WTC11 (cell line): ENCODE data around the gene NELL2.

Source experiments
- ATF1 ChIP-seq: sonication (generic); formaldehyde crosslinking; IDR thresholded peaks from 2 replicates; pipeline ENCODE4 v1.8.1; 2023; ENCODE audit warnings: mild to moderate bottlenecking, moderate library complexity, missing genetic modification reagents
- CTCF ChIP-seq: fragments of 200-600 bp; IDR thresholded peaks from 2 replicates; pipeline ENCODE4 v1.8.0; 2022; ENCODE audit warnings: antibody characterized with exemption
- ETV6 ChIP-seq: sonication (generic); formaldehyde crosslinking; IDR thresholded peaks from 2 replicates; pipeline ENCODE4 v1.8.1; 2022; ENCODE audit warnings: mild to moderate bottlenecking, missing genetic modification reagents
- ZNF138 ChIP-seq: sonication (generic); formaldehyde crosslinking; conservative IDR thresholded peaks from 2 replicates; pipeline ENCODE4 v1.8.1; 2022; ENCODE audit warnings: mild to moderate bottlenecking, moderate library complexity, missing genetic modification reagents
- ZNF263 ChIP-seq: sonication (generic); formaldehyde crosslinking; IDR thresholded peaks from 2 replicates; pipeline ENCODE4 v1.8.1; 2022; ENCODE audit warnings: low read depth, mild to moderate bottlenecking, moderate library complexity, missing genetic modification reagents

GRCh38 chr12:44523828-44524227 lies 352.3 kb downstream of the NELL2 start:
- TF ChIP-seq CTCF (no peak), ZNF138 (CRISPR knock-in tag) (no peak), ETV6 (CRISPR knock-in tag) (no peak), ZNF263 (CRISPR knock-in tag) (no peak), ATF1 (CRISPR knock-in tag) (no peak)
